HL-60 (cell line): ENCODE measurements around the gene TMEM52.

ENCODE experiments used
- CTCF ChIP-seq: IDR thresholded peaks from one replicate; pipeline ENCODE4 v1.5.1; 2011; ENCODE audit warnings: low read length, control low read depth, inconsistent platforms; ENCODE audit not compliant: insufficient read depth
- GABPA ChIP-seq: IDR thresholded peaks from 2 replicates; pipeline ENCODE4 v1.6.1; 2012; ENCODE audit warnings: low read depth
- POLR2AphosphoS5 ChIP-seq: IDR thresholded peaks from 2 replicates; pipeline ENCODE4 v1.6.1; 2012; ENCODE audit warnings: low read depth
- REST ChIP-seq: IDR thresholded peaks from 2 replicates; pipeline ENCODE4 v1.6.1; 2012; ENCODE audit warnings: low read depth; ENCODE audit not compliant: insufficient replicate concordance
- SPI1 ChIP-seq: IDR thresholded peaks from 2 replicates; pipeline ENCODE4 v1.6.1; 2012; ENCODE audit warnings: low read depth, mild to moderate bottlenecking, borderline replicate concordance

GRCh38 chr1:1922702-1922955 is 3.5 kb upstream of the TMEM52 start:
- TF ChIP-seq CTCF (no peak), GABPA (no peak), POLR2AphosphoS5 (no peak), REST (no peak), SPI1 (no peak)
